Omental fat pad (tissue), 4 donors: ENCODE data around the gene AKAP13. TPM values are rescaled to one million over a fixed set of nuclear protein-coding genes. Genes with fewer than 3 reads are reported as not detected.
"Not testable (repeated sequence)": the region's sequence is repeated elsewhere in the genome, so short reads cannot be mapped to it uniquely, and the experiment has no call there.

ENCODE experiments used
- ATAC-seq: fragments of 150-250 bp; one replicate; pipeline ENCODE4 v1.9.1; 2016; ENCODE audit warnings: mild to moderate bottlenecking, moderate library complexity; ENCODE audit not compliant: low FRiP score
- DNase-seq: peaks from one replicate; pipeline ENCODE4 v3.0.0-alpha.2; 2019; ENCODE audit warnings: low spot score
- total RNA-seq, 4 donors: library from RNA; depleted of rRNA; stranded (reverse); fragments of >200 nt; gene quantifications; one replicate each; pipeline ENCODE4 v1.1.0, GENCODE V29; 2016
- TF ChIP-seq, protein P1 (sequence below), 3 donors: fragments of 450-650 bp; IDR thresholded peaks; one replicate each; pipeline ENCODE4 v1.5.1; 2016 to 2017; ENCODE audit warnings: antibody characterized with exemption in 3 of 3, mild to moderate bottlenecking in 3 of 3, moderate library complexity in 2 of 3

The AKAP13 gene
- total RNA-seq, 4 donors from 2014 or later: 162 to 301 (median 216) TPM

DNA sequence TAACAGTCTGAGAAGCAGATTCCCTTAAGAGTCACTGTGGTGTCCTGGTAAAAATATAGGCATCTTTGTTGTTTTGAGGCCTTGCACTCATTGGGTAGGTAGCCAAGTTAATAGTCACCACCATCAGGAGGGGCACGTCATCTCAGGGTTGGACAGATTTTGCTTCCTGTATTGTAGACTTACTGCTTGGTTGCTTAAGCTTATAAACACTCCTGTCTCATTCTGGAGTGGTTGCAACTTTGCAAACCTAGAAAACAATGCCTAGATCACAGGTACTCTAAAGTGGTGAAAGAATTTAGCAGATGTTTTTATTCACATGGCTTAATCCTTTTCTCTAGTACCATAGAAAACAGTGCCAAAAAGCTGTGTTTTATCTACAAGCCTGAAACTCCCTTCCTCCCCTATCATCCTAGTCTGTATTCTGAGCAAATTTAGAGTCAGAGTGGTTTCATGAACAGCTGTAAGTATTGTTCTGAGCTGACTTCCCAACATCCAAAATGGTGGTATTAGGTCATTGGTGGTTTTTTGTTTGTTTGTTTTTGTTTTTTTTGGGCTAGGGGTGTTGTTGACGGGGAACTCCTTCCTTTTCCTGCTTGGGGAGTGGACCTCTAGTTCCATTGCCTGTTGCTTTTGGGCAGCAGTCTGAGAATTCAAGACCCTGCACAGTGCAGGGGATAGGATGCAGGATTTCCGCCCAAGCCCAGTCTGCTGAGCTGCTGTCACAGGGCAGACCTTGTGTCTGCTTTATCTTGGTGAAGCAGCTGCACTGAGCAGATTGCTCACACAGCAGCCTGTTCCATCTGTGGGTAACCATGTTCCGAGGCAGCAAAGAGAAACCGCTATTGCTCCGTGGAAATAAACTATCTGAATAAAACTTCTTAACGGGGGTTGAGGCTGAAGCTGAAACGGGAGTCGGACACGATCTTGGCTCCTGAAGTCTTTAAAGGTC, 202.0 kb downstream of the AKAP13 start:
- ATAC-seq (peak; percentile 33), DNase-seq (no peak)
- TF ChIP-seq, protein P1, sequence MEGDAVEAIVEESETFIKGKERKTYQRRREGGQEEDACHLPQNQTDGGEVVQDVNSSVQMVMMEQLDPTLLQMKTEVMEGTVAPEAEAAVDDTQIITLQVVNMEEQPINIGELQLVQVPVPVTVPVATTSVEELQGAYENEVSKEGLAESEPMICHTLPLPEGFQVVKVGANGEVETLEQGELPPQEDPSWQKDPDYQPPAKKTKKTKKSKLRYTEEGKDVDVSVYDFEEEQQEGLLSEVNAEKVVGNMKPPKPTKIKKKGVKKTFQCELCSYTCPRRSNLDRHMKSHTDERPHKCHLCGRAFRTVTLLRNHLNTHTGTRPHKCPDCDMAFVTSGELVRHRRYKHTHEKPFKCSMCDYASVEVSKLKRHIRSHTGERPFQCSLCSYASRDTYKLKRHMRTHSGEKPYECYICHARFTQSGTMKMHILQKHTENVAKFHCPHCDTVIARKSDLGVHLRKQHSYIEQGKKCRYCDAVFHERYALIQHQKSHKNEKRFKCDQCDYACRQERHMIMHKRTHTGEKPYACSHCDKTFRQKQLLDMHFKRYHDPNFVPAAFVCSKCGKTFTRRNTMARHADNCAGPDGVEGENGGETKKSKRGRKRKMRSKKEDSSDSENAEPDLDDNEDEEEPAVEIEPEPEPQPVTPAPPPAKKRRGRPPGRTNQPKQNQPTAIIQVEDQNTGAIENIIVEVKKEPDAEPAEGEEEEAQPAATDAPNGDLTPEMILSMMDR (IDR thresholded peaks at IDR 0.05): no peak

DNA sequence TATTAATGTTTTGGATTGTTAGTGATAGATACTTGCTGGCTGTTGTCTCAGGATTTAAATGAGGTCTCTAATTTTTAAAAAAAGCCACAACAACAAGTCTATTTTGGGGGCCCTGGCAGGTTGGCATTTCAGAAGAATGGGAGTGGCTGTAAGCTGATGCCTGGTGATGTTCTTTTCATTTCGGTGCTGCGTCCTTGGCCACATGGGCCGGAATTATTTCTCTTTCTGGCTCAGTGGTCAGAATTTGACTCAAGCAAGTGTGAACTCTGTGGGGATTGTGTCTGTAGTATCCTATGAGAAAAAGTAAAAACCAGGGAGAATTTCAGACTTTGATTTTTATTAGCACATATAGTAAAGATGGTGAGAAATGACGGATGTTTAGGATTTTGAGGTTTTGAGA, 203.0 kb downstream of the AKAP13 start:
- DNase-seq: no peak
- TF ChIP-seq, protein P1 (IDR thresholded peaks at IDR 0.05): no peak
- no peak for ATAC-seq

DNA sequence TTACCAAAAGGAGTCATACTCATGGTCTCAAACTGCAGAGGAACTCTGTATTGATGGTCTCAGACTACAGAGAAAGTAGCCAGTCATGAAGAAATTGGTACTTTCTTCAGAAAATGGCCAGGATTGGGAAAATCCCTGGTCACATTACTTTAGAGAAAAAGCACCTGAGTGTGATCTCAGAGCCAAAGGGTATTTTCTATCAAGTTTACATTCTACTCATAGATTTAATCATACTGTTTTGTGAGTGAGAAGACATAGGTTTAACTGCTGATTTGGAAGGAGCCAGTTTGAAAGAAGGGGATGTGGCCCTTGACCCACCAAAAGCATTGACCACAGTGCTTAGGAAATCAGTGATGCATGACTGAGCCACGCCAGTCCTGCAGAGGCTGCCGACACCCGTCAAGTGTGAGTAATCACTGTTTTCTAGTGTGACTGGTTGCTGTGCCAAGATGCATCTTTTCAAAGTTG, 203.6 kb downstream of the AKAP13 start:
- TF ChIP-seq, protein P1 (IDR thresholded peaks at IDR 0.05): no peak
- no peak for DNase-seq
- peak; percentile 54 for ATAC-seq

DNA sequence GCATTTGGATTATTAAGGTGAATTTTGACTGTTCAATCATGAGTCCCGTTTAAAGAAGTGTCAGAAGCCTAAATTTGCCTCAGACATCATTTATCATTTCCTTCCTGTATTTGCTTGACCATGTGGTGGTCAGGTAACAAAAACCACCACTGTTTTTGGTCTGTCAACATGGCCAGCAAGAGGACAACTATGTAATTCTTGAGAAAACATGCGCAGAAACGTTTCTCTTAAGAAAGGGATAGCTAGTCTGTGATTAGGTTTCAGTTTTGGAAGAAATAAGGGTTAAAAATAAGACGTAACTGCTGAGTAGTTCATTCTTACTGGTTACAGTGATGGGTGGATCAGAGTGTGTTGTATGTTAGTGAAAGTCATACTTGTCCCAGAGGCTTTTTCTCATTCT, 204.5 kb downstream of the AKAP13 start:
- TF ChIP-seq, protein P1 (IDR thresholded peaks at IDR 0.05): no peak
- no peak for ATAC-seq
- DNase-seq: no peak

DNA sequence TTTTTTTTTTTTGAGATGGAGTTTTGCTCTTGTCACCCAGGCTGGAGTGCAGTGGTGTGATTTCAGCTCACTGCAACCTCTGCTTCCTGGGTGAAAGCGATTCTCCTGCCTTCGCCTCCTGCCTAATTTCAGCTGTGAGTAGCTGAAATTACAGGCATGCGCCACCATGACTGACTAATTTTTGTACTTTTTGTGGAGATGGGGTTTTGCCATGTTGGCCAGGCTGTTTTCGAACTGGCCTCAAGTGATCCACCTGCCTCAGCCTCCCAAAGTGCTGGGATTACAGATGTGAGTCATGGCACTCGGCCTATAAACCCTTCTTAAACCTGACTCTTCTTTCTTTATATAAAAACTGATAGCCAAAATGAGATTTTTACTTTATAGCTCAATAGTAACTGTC, 205.8 kb downstream of the AKAP13 start:
- DNase-seq, ATAC-seq: not testable (repeated sequence)

DNA sequence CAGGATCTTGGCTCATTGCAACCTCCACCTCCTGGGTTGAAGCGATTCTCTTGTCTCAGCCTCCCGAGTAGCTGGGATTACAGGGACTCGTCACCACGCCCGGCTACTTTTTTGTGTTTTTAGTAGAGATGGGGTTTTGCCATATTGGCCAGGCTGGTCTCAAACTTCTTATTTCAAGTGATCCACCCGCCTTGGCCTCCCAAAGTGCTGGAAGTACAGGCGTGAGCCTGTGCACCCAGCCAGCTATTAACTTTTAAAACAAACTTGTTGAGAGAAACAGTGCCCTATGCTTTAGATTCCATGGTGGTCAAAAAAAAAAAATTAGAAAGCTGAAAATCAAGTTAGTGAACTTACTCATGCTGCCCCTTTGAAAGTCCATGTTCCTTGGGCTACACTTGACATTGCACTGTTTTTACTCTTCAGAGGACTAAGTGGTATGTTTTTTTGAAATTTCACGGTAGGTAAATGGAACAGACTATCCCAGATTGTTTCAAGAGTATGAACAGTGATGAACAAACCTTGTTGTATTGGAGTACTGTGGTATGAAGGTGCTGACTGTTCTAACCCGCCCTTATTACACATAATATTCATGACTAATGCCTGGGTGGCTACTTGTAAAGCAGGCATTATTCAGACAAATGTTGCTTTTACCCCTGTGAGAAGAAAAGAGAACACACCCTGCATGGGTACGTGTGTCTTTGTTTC, 207.5 kb downstream of the AKAP13 start:
- peak; percentile 58 for ATAC-seq
- DNase-seq: no peak
- TF ChIP-seq, protein P1 (IDR thresholded peaks at IDR 0.05): no peak

DNA sequence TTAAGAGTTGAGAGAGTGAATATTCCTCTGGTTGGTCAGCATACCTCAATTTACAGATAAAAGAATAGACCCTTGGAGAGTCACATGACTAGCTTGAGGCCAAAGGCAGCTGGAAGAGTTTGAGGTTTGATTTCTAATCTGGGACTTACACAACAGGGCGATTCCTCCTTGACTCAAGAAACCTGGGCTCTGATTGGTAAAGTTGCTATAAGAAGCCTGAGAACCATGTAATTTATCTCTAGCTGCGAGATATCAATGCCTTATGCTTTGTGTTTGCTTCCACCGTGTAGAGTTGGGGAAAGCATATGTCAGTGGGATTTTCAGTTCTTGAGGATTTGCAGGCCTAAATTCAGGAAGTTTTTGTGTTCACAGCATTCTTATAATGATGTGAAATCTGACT, 208.3 kb downstream of the AKAP13 start:
- no peak for DNase-seq
- TF ChIP-seq, protein P1 (IDR thresholded peaks at IDR 0.05): no peak
- no peak for ATAC-seq
